ENCODE results near the gene IGFBP5. TPM values are rescaled to one million over a fixed set of nuclear protein-coding genes. Genes with fewer than 3 reads are reported as not detected.

Gene IGFBP5
- total and polyA plus RNA-seq, 2 of the 8 experiments (the other 6 are each of a cell fraction or from before 2014, with no cell fraction given): 2.2 to 2.5 TPM

- Histone ChIP-seq H4K8ac (ENCODE audit: extremely low read depth, insufficient read depth, low read length) (no peak overlapping the region), H2AFZ (ENCODE audit: low read length) (no peak overlapping the region), H4K91ac (replicated peaks; ENCODE audit: insufficient read length, low read length) (no peak overlapping the region), H4K5ac (ENCODE audit: insufficient read length, low read depth, low read length) (no peak overlapping the region), H3K4me1 (replicated peaks in 1 of 4; ENCODE audit: control insufficient read depth in 3 of 4, insufficient read depth in 4 of 4, low read length in 3 of 4) (peaks cover 0 to 13% (median 5%) of the 10 kb centered on the region in 4 experiments; a peak in 6 of 7 replicates), H2AK5ac (ENCODE audit: low read depth, low read length) (no peak overlapping the region), H3K4ac (replicated peaks; ENCODE audit: insufficient read length, low read depth, low read length) (no peak overlapping the region), H3K56ac (replicated peaks; ENCODE audit: insufficient read length, low read depth, low read length) (no peak overlapping the region), H3K36me3 (ENCODE audit: control insufficient read depth in 2 of 4, insufficient read depth in 4 of 4, low read length in 3 of 4) (peaks cover 3 to 4% (median 3%) of the 10 kb centered on the region in 4 experiments; a peak in 3 of 8 replicates), H2BK15ac (ENCODE audit: low read length) (no peak overlapping the region), H3K23me2 (ENCODE audit: low read depth, low read length) (no peaks in the 10 kb centered on the region), H3K27me3 (replicated peaks in 1 of 4; ENCODE audit: control insufficient read depth in 3 of 4, extremely low read depth in 1 of 4, insufficient read depth in 3 of 4, low read length in 3 of 4) (no peaks in the 10 kb centered on the region), H3K9ac (replicated peaks in 1 of 4; ENCODE audit: extremely low read depth in 1 of 4, low read depth in 3 of 4, low read length in 3 of 4) (no peak overlapping the region), H2BK12ac (ENCODE audit: low read depth, low read length) (no peak overlapping the region), H2BK20ac (ENCODE audit: low read length) (no peak overlapping the region), H2BK120ac (replicated peaks; ENCODE audit: low read depth, low read length) (no peak overlapping the region), H3K27ac (ENCODE audit: low read depth, low read length) (no peak overlapping the region), H3K14ac (ENCODE audit: insufficient read length) (no peak overlapping the region), H4K20me1 (replicated peaks in 1 of 2; ENCODE audit: control insufficient read depth in 1 of 2, insufficient read depth in 2 of 2, low read length in 2 of 2) (peaks cover 19 to 20% of the 10 kb centered on the region in 2 experiments), H3K9me3 (ENCODE audit: insufficient read depth in 2 of 2, low read depth in 1 of 2, low read length in 1 of 2) (no peaks in the 10 kb centered on the region), H3K4me2 (ENCODE audit: insufficient read depth in 1 of 2, low read depth in 2 of 2, low read length in 2 of 2) (no peak overlapping the region), H3K4me3 (ENCODE audit: extremely low read depth in 1 of 4, insufficient read depth in 2 of 4, low read depth in 3 of 4, low read length in 4 of 4) (no peak overlapping the region), H3K23ac (ENCODE audit: insufficient read length) (no peak overlapping the region), H2BK5ac (ENCODE audit: low read depth, low read length) (no peak overlapping the region), H3K79me2 (ENCODE audit: control insufficient read depth in 1 of 2, insufficient read depth in 2 of 2, low read length in 2 of 2) (peaks cover 6 to 92% of the 10 kb centered on the region in 2 experiments), H3K18ac (ENCODE audit: extremely low read depth, low read length) (no peak overlapping the region), H3K79me1 (ENCODE audit: low read depth, low read length) (peaks cover 14% of the 10 kb centered on the region)
- DNase-seq (ENCODE audit: low read depth in 1 of 2, low spot score in 2 of 2) (no peak), FAIRE-seq (no peak)
- ChIA-PET CTCF (ENCODE audit: partially characterized antibody) (interaction anchor here (0.9 to 20.6 kb wide), 7 partner anchors 12 to 173 kb away, joined by 3 to 251 read pairs (median 4); no protein-coding TSS in a partner anchor), POLR2A (ENCODE audit: partially characterized antibody) (interaction anchor here (0.9 to 1.6 kb wide), 5 partner anchors 9 to 153 kb away, joined by 3 to 4 read pairs (median 4); partner anchors contain the start of gene RPL37A)
- 93% methylated on average over 6 of the region's 6 CpGs; no CpG with 5 or more reads in 1 of the 2 experiments for WGBS, 2 experiments (ENCODE audit: extremely low coverage in 1 of 2, insufficient coverage in 1 of 2, insufficient read length in 1 of 2, insufficient replicate concordance in 2 of 2, low coverage in 1 of 2, low lambda C conversion rate in 2 of 2, missing lambda C conversion rate in 1 of 2)
- TF ChIP-seq SP4 (IDR thresholded peaks at IDR 0.05; ENCODE audit: low read length): no peak
- TF ChIP-seq KDM1A (IDR thresholded peaks at IDR 0.05; ENCODE audit: borderline replicate concordance, low read length): no peak
- no peak for TF ChIP-seq JUN (IDR thresholded peaks at IDR 0.05; ENCODE audit: low read depth, low read length)
- TF ChIP-seq TAF1 (IDR thresholded peaks at IDR 0.05; ENCODE audit: low read depth, low read length): no peak
- TF ChIP-seq EP300 (IDR thresholded peaks at IDR 0.05; ENCODE audit: borderline replicate concordance in 1 of 2, low read depth in 2 of 2, low read length in 2 of 2): no peak
- TF ChIP-seq CTBP2 (IDR thresholded peaks at IDR 0.05; ENCODE audit: borderline replicate concordance, insufficient read depth, insufficient read length, low read length): no peak
- no peak for TF ChIP-seq RXRA (IDR thresholded peaks at IDR 0.05; ENCODE audit: insufficient read depth, low read depth, low read length)
- no peak for TF ChIP-seq ASH2L (IDR thresholded peaks at IDR 0.05; ENCODE audit: low read length)
- TF ChIP-seq CBX8 (IDR thresholded peaks at IDR 0.05; ENCODE audit: borderline replicate concordance, low read depth, low read length): no peak
- TF ChIP-seq SP2 (IDR thresholded peaks at IDR 0.05; ENCODE audit: low read length): no peak
- TF ChIP-seq MAX (IDR thresholded peaks at IDR 0.05): no peak
- TF ChIP-seq E2F6 (IDR thresholded peaks at IDR 0.05): no peak
- no peak for TF ChIP-seq SIX5 (IDR thresholded peaks at IDR 0.05; ENCODE audit: low read depth, low read length)
Measured at GRCh38 chr2:216651351-216651881, 43.9 kb downstream of the IGFBP5 start.

All from H1 (cell line).